ENCODE measurements around the gene C2CD5. TPM values are rescaled to one million over a fixed set of nuclear protein-coding genes. Genes with fewer than 3 reads are reported as not detected.
A peak's percentile ranks its signal among the peaks of the same experiment; 100 is the strongest.

C2CD5 gene
- total RNA-seq, 1 donor from 2014 or later, result 17.3 TPM

GRCh38 chr12:22443379-22444316 is 100.7 kb downstream of the C2CD5 start:
- no peak for DNase-seq (ENCODE audit: low spot score)
- H3K4me3 Mint-ChIP-seq (ENCODE audit: unreplicated experiment), result no peak overlapping the region
- peak; percentile 95 for TF ChIP-seq CTCF (IDR thresholded peaks at IDR 0.05)
- H3K4me1 Mint-ChIP-seq (ENCODE audit: low read depth), result peaks cover 4% of the 10 kb centered on the region
- H3K27ac Mint-ChIP-seq (ENCODE audit: unreplicated experiment), result no peak overlapping the region
- peaks cover 10% of the 10 kb centered on the region for H3K27me3 Mint-ChIP-seq (ENCODE audit: low read depth)
- H3K9me3 Mint-ChIP-seq (ENCODE audit: low read depth), result no peaks in the 10 kb centered on the region
- H3K36me3 Mint-ChIP-seq (ENCODE audit: low read depth), result no peaks in the 10 kb centered on the region

GRCh38 chr12:22437031-22437806 is 107.1 kb downstream of the C2CD5 start:
- Mint-ChIP-seq H3K4me1 (ENCODE audit: low read depth) (peaks cover 18% of the 10 kb centered on the region), H3K9me3 (ENCODE audit: low read depth) (no peaks in the 10 kb centered on the region), H3K27ac (ENCODE audit: unreplicated experiment) (peak overlapping the region; percentile 58), H3K4me3 (ENCODE audit: unreplicated experiment) (peak overlapping the region; percentile 57), H3K36me3 (ENCODE audit: low read depth) (no peaks in the 10 kb centered on the region), H3K27me3 (ENCODE audit: low read depth) (peaks cover 11% of the 10 kb centered on the region)
- peak; percentile 59 for DNase-seq (ENCODE audit: low spot score)
- no peak for TF ChIP-seq CTCF (IDR thresholded peaks at IDR 0.05)

GRCh38 chr12:22435583-22435982 is 108.8 kb downstream of the C2CD5 start:
- TF ChIP-seq CTCF (IDR thresholded peaks at IDR 0.05), result no peak
- no peak for DNase-seq (ENCODE audit: low spot score)
- H3K27me3 Mint-ChIP-seq (ENCODE audit: low read depth), result peaks cover 5% of the 10 kb centered on the region
- no peaks in the 10 kb centered on the region for H3K9me3 Mint-ChIP-seq (ENCODE audit: low read depth)
- peaks cover 18% of the 10 kb centered on the region for H3K4me1 Mint-ChIP-seq (ENCODE audit: low read depth)
- no peak overlapping the region for H3K27ac Mint-ChIP-seq (ENCODE audit: unreplicated experiment)
- H3K4me3 Mint-ChIP-seq (ENCODE audit: unreplicated experiment), result no peak overlapping the region
- no peaks in the 10 kb centered on the region for H3K36me3 Mint-ChIP-seq (ENCODE audit: low read depth)

- no peaks in the 10 kb centered on the region for H3K36me3 Mint-ChIP-seq (ENCODE audit: low read depth)
- DNase-seq (ENCODE audit: low spot score), result no peak
- TF ChIP-seq CTCF (IDR thresholded peaks at IDR 0.05), result no peak
- no peaks in the 10 kb centered on the region for H3K9me3 Mint-ChIP-seq (ENCODE audit: low read depth)
- no peak overlapping the region for H3K4me3 Mint-ChIP-seq (ENCODE audit: unreplicated experiment)
- H3K4me1 Mint-ChIP-seq (ENCODE audit: low read depth), result peaks cover 7% of the 10 kb centered on the region
- peaks cover 2% of the 10 kb centered on the region for H3K27me3 Mint-ChIP-seq (ENCODE audit: low read depth)
- no peak overlapping the region for H3K27ac Mint-ChIP-seq (ENCODE audit: unreplicated experiment)
These were observed 112.6 kb downstream of the C2CD5 start for GRCh38 chr12:22431693-22432251.

GRCh38 chr12:22416801-22417200 is 127.5 kb downstream of the C2CD5 start:
- H3K27ac Mint-ChIP-seq (ENCODE audit: unreplicated experiment), result no peak overlapping the region
- H3K4me3 Mint-ChIP-seq (ENCODE audit: unreplicated experiment), result no peak overlapping the region
- TF ChIP-seq CTCF (IDR thresholded peaks at IDR 0.05), result no peak
- peaks cover 5% of the 10 kb centered on the region for H3K27me3 Mint-ChIP-seq (ENCODE audit: low read depth)
- peaks cover 3% of the 10 kb centered on the region for H3K4me1 Mint-ChIP-seq (ENCODE audit: low read depth)
- H3K36me3 Mint-ChIP-seq (ENCODE audit: low read depth), result no peaks in the 10 kb centered on the region
- no peak for DNase-seq (ENCODE audit: low spot score)
- no peaks in the 10 kb centered on the region for H3K9me3 Mint-ChIP-seq (ENCODE audit: low read depth)

Measured in chondrocyte (in vitro differentiated cells).